Fibroblast of lung (primary cell): Measurements from ENCODE around the gene MYOM1.

Source experiments
- CTCF ChIP-seq, 2 donors: IDR thresholded peaks in 1 of 2; conservative IDR thresholded peaks in 1 of 2; 1 replicate in 1 of 2; 2 replicates in 1 of 2; pipeline ENCODE4 v1.5.1; 2011 to 2012; ENCODE audit warnings: low read length in 2 of 2, control low read depth in 1 of 2, inconsistent platforms in 1 of 2, low read depth in 1 of 2, mild to moderate bottlenecking in 1 of 2
- EZH2 ChIP-seq: IDR thresholded peaks from 2 replicates; pipeline ENCODE4 v1.5.1; 2012; ENCODE audit warnings: low read length, control low read depth, mild to moderate bottlenecking; ENCODE audit errors: missing control alignments

GRCh38 chr18:3147935-3148554, 71.7 kb downstream of the MYOM1 start:
- TF ChIP-seq CTCF (conservative IDR thresholded peaks at IDR 0.05 in 1 of 2, IDR thresholded peaks at IDR 0.05 in 1 of 2; ENCODE audit: low read depth in 1 of 2, low read length in 2 of 2) (no peak), EZH2 (no peak)
